Fibroblast of skin of scalp (primary cell): Measurements from ENCODE around the gene RTP5.

Experiments used
- DNase-seq: peaks from one replicate; pipeline ENCODE4 v3.0.0-alpha.2; 2013

Gene RTP5

GRCh38 chr2:241887806-241888522, 18.4 kb downstream of the RTP5 start:
- no peak for DNase-seq

GRCh38 chr2:241888641-241889040, 19.1 kb downstream of the RTP5 start:
- no peak for DNase-seq

- DNase-seq: no peak
Measured at GRCh38 chr2:241890524-241891235, 21.2 kb downstream of the RTP5 start.

GRCh38 chr2:241891315-241891987, 21.9 kb downstream of the RTP5 start:
- no peak for DNase-seq

- DNase-seq: no peak
Measured at GRCh38 chr2:241891988-241892298, 22.4 kb downstream of the RTP5 start.

GRCh38 chr2:241892299-241893137, 23.0 kb downstream of the RTP5 start:
- DNase-seq: no peak

- no peak for DNase-seq
Measured at GRCh38 chr2:241893265-241893664, 23.7 kb downstream of the RTP5 start.

- DNase-seq: no peak
Measured at GRCh38 chr2:241894056-241894641, 24.6 kb downstream of the RTP5 start.

- DNase-seq: no peak
Measured at GRCh38 chr2:241894681-241895426, 25.3 kb downstream of the RTP5 start.

GRCh38 chr2:241895427-241895711, 25.8 kb downstream of the RTP5 start:
- DNase-seq: no peak

- DNase-seq: peak; percentile 11
Measured at GRCh38 chr2:241895712-241896641, 26.4 kb downstream of the RTP5 start.

GRCh38 chr2:241896746-241897201, 27.2 kb downstream of the RTP5 start:
- DNase-seq: no peak

- no peak for DNase-seq
Measured at GRCh38 chr2:241897231-241897916, 27.8 kb downstream of the RTP5 start.

GRCh38 chr2:241898463-241899270, 29.1 kb downstream of the RTP5 start:
- DNase-seq: no peak

GRCh38 chr2:241900251-241901017, 30.9 kb downstream of the RTP5 start:
- no peak for DNase-seq

GRCh38 chr2:241901018-241901380, 31.5 kb downstream of the RTP5 start:
- no peak for DNase-seq

GRCh38 chr2:241901500-241902351, 32.2 kb downstream of the RTP5 start:
- DNase-seq: no peak
